Left cardiac atrium (tissue), 4 donors: ENCODE results near the gene PCDHA3. TPM values are rescaled to one million over a fixed set of nuclear protein-coding genes. Genes with fewer than 3 reads are reported as not detected.
"Not testable (repeated sequence)": the region's sequence is repeated elsewhere in the genome, so short reads cannot be mapped to it uniquely, and the experiment has no call there.

Experiments used
- ATAC-seq, 2 donors: fragments of 200-7000 bp; cut with Tn5 transposase; one replicate each; pipeline ENCODE4 v1.9.1; 2020; ENCODE audit warnings: mild to moderate bottlenecking in 2 of 2, moderate library complexity in 2 of 2
- DNase-seq: peaks from one replicate; pipeline ENCODE4 v3.0.0-alpha.2; 2020
- intact Hi-C, 2 donors: fragments of 100-400 bp; cut with DNase I; formaldehyde crosslinking; loops; one replicate each; pipeline versions ENCODE4 v1.14.1 to v1.15.1; 2022 to 2023
- total RNA-seq, 2 donors: library from RNA; stranded (reverse); fragmentation: NEBNext Ultra II Directional; extraction: Animal tissue kit (Norgen Biotek cat#: 25700); gene quantifications; one replicate each; pipeline ENCODE4 v1.2.1, GENCODE V29; 2021
- donor health status: DM: no; HTN: yes; CAD: no.
- donor health status: DM: no; HTN: yes; CAD: no; lungs with severe emphysema.
- donor health status: DM: yes; HTN: yes; CAD: no.
- donor health status: Dilated cardiomyopathy.

PCDHA3 gene
- total RNA-seq, 2 donors from 2014 or later = 0.06 to 0.44 TPM

DNA sequence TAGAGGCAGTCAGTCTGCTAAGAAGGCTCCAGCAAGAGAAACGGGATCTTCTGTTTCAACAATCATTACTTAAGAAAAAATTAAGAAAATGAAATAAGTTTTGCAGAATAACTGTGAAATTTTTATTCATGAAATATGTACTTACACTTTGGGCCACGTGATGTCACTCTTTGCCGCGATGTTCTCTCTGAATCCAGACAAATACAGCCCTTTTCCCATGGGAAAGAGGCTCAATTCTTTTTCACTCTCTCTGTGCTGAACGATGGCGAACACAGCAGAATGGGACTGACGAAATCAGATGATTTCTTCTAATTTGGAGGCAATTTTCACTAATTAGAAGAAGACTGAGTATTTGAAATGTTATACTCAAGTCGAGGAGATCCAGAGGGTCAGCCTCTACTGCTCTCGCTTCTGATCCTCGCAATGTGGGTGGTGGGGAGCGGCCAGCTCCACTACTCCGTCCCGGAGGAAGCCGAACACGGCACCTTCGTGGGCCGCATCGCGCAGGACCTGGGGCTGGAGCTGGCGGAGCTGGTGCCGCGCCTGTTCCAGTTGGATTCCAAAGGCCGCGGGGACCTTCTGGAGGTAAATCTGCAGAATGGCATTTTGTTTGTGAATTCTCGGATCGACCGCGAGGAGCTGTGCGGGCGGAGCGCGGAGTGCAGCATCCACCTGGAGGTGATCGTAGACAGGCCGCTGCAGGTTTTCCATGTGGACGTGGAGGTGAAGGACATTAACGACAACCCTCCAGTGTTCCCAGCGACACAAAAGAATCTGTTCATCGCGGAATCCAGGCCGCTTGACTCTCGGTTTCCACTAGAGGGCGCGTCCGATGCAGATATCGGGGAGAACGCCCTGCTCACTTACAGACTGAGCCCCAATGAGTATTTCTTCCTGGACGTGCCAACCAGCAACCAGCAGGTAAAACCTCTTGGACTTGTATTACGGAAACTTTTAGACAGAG is 47.6 kb downstream of the PCDHA3 start, which contains the start of gene PCDHA9:
PCDHA9 (plus strand) TSS at position 244 of the 964 bp plus-strand sequence; CDS start at position 358, 114 bp downstream.
- not testable (repeated sequence) for DNase-seq

GRCh38 chr5:140849831-140850634 is 49.2 kb downstream of the PCDHA3 start:
- DNase-seq, ATAC-seq: not testable (repeated sequence)
- intact Hi-C loops = loop anchor here in 1 of 2 donors (10.0 kb wide), 1 partner anchor 195 kb away; no protein-coding TSS in a partner anchor

More for the DNA sequence above, 47.6 kb downstream of the PCDHA3 start, which contains the start of gene PCDHA9:
- ATAC-seq, intact Hi-C loops: not testable (repeated sequence)

Other genes starting within 250 kb of the PCDHA3 start
- 10 to 100 TPM; 24.9 to 37.4 TPM for gene SRA1, start 243.6 kb upstream of the PCDHA3 start, total RNA-seq
- 10 to 100 TPM; 11.4 to 14.3 TPM for gene APBB3, start 236.5 kb upstream of the PCDHA3 start, total RNA-seq
- gene SLC35A4, start 236.2 kb upstream of the PCDHA3 start, total RNA-seq = 10 to 100 TPM; 70.3 to 79.3 TPM
- 100 to 1,000 TPM in 1 of 2 donors, 10 to 100 TPM in 1; 73.9 to 107 TPM for gene CD14, start 167.9 kb upstream of the PCDHA3 start, total RNA-seq
- gene TMCO6, start 161.6 kb upstream of the PCDHA3 start, total RNA-seq = 1 to 10 TPM; 3.9 to 6.4 TPM
- gene NDUFA2, start 153.4 kb upstream of the PCDHA3 start, total RNA-seq = 100 to 1,000 TPM in 1 of 2 donors, 10 to 100 TPM in 1; 98.2 to 108 TPM
- 10 to 100 TPM; 59.6 to 62.8 TPM for gene IK, start 153.2 kb upstream of the PCDHA3 start, total RNA-seq
- gene WDR55, start 136.2 kb upstream of the PCDHA3 start, total RNA-seq = 10 to 100 TPM; 11.0 to 15.4 TPM
- under 1 TPM; 0.35 to 0.44 TPM for gene DND1, start 127.5 kb upstream of the PCDHA3 start, total RNA-seq
- gene HARS1, start 109.7 kb upstream of the PCDHA3 start, total RNA-seq = 10 to 100 TPM; 35.3 to 46.5 TPM
- 10 to 100 TPM; 19.2 TPM for gene HARS2, start 109.6 kb upstream of the PCDHA3 start, total RNA-seq
- gene ZMAT2, start 100.6 kb upstream of the PCDHA3 start, total RNA-seq = 10 to 100 TPM; 34.0 to 36.8 TPM
- gene PCDHA1, start 14.9 kb upstream of the PCDHA3 start, total RNA-seq = not detected
- not detected for gene PCDHA2, start 6.2 kb upstream of the PCDHA3 start, total RNA-seq
- under 1 TPM; 0.16 to 0.24 TPM for gene PCDHA4, start 6.0 kb downstream of the PCDHA3 start, total RNA-seq
- gene PCDHA5, start 20.6 kb downstream of the PCDHA3 start, total RNA-seq = under 1 TPM in 1 of 2 donors, not detected in 1; 0.08 TPM
- under 1 TPM; 0.09 to 0.21 TPM for gene PCDHA6, start 26.9 kb downstream of the PCDHA3 start, total RNA-seq
- not detected for gene PCDHA7, start 33.2 kb downstream of the PCDHA3 start, total RNA-seq
- under 1 TPM; 0.06 to 0.10 TPM for gene PCDHA8, start 40.1 kb downstream of the PCDHA3 start, total RNA-seq
- gene PCDHA9, start 47.3 kb downstream of the PCDHA3 start, total RNA-seq = under 1 TPM; 0.03 to 0.05 TPM
- gene PCDHA10, start 54.8 kb downstream of the PCDHA3 start, total RNA-seq = under 1 TPM; 0.44 to 0.55 TPM
- gene PCDHA11, start 67.9 kb downstream of the PCDHA3 start, total RNA-seq = under 1 TPM; 0.09 to 0.29 TPM
- under 1 TPM; 0.15 to 0.34 TPM for gene PCDHA12, start 74.3 kb downstream of the PCDHA3 start, total RNA-seq
- under 1 TPM; 0.27 to 0.31 TPM for gene PCDHA13, start 81.1 kb downstream of the PCDHA3 start, total RNA-seq
- 1 to 10 TPM in 1 of 2 donors, under 1 TPM in 1; 0.65 to 1.0 TPM for gene PCDHAC1, start 125.2 kb downstream of the PCDHA3 start, total RNA-seq
- gene PCDHAC2, start 165.4 kb downstream of the PCDHA3 start, total RNA-seq = 1 to 10 TPM; 1.7 to 2.9 TPM